Measurements from ENCODE around the gene NDUFS3.
"Not testable (repeated sequence)": the region's sequence is repeated elsewhere in the genome, so short reads cannot be mapped to it uniquely, and the experiment has no call there.

NDUFS3 gene

GRCh38 chr11:47541070-47541469, 37.8 kb upstream of the NDUFS3 start:
- peaks cover 34% of the 10 kb centered on the region for H3K4me1 ChIP-seq (ENCODE audit: control insufficient read depth, insufficient read depth, low read length)
- H3K36me3 ChIP-seq (ENCODE audit: control insufficient read depth, insufficient read depth, low read length, severe bottlenecking): no peaks in the 10 kb centered on the region
- no peak overlapping the region for H3K4me3 ChIP-seq (ENCODE audit: low read length)
- no peaks in the 10 kb centered on the region for H3K9me3 ChIP-seq (ENCODE audit: control insufficient read depth, low read length)
- no peaks in the 10 kb centered on the region for H3K27me3 ChIP-seq (replicated peaks; ENCODE audit: control insufficient read depth, insufficient read depth, low read length)
- no peak overlapping the region for H3K9ac ChIP-seq (ENCODE audit: low read length)
- no peak for DNase-seq (ENCODE audit: low read depth)

GRCh38 chr11:47545298-47545697, 33.6 kb upstream of the NDUFS3 start:
- Histone ChIP-seq H3K36me3 (ENCODE audit: control insufficient read depth, insufficient read depth, low read length, severe bottlenecking) (no peaks in the 10 kb centered on the region), H3K4me1 (ENCODE audit: control insufficient read depth, insufficient read depth, low read length) (peaks cover 25% of the 10 kb centered on the region), H3K27me3 (replicated peaks; ENCODE audit: control insufficient read depth, insufficient read depth, low read length) (no peaks in the 10 kb centered on the region), H3K9ac (ENCODE audit: low read length) (no peak overlapping the region), H3K4me3 (ENCODE audit: low read length) (no peak overlapping the region), H3K9me3 (ENCODE audit: control insufficient read depth, low read length) (no peaks in the 10 kb centered on the region)
- no peak for DNase-seq (ENCODE audit: low read depth)

- DNase-seq (ENCODE audit: low read depth); H3K36me3 ChIP-seq (ENCODE audit: control insufficient read depth, insufficient read depth, low read length, severe bottlenecking); H3K9ac ChIP-seq (ENCODE audit: low read length); H3K4me3 ChIP-seq (ENCODE audit: low read length); H3K9me3 ChIP-seq (ENCODE audit: control insufficient read depth, low read length); H3K27me3 ChIP-seq (replicated peaks; ENCODE audit: control insufficient read depth, insufficient read depth, low read length): not testable (repeated sequence)
- peaks cover 27% of the 10 kb centered on the region for H3K4me1 ChIP-seq (ENCODE audit: control insufficient read depth, insufficient read depth, low read length)
Measured at GRCh38 chr11:47546274-47546673, 32.6 kb upstream of the NDUFS3 start.

GRCh38 chr11:47550288-47551047, 28.4 kb upstream of the NDUFS3 start:
- H3K36me3 ChIP-seq (ENCODE audit: control insufficient read depth, insufficient read depth, low read length, severe bottlenecking): no peaks in the 10 kb centered on the region
- H3K27me3 ChIP-seq (replicated peaks; ENCODE audit: control insufficient read depth, insufficient read depth, low read length): no peaks in the 10 kb centered on the region
- peak; percentile 42 for DNase-seq (ENCODE audit: low read depth)
- no peaks in the 10 kb centered on the region for H3K9me3 ChIP-seq (ENCODE audit: control insufficient read depth, low read length)
- H3K4me1 ChIP-seq (ENCODE audit: control insufficient read depth, insufficient read depth, low read length): peaks cover 29% of the 10 kb centered on the region
- H3K4me3 ChIP-seq (ENCODE audit: low read length): peak overlapping the region; percentile 92
- H3K9ac ChIP-seq (ENCODE audit: low read length): no peak overlapping the region

- H3K27me3 ChIP-seq (replicated peaks; ENCODE audit: control insufficient read depth, insufficient read depth, low read length): no peaks in the 10 kb centered on the region
- peak overlapping the region; percentile 92 for H3K4me3 ChIP-seq (ENCODE audit: low read length)
- no peaks in the 10 kb centered on the region for H3K9me3 ChIP-seq (ENCODE audit: control insufficient read depth, low read length)
- H3K36me3 ChIP-seq (ENCODE audit: control insufficient read depth, insufficient read depth, low read length, severe bottlenecking): no peaks in the 10 kb centered on the region
- peaks cover 29% of the 10 kb centered on the region for H3K4me1 ChIP-seq (ENCODE audit: control insufficient read depth, insufficient read depth, low read length)
- H3K9ac ChIP-seq (ENCODE audit: low read length): peak overlapping the region; percentile 99
- peak; percentile 48 for DNase-seq (ENCODE audit: low read depth)
Measured at GRCh38 chr11:47551086-47551485, 27.8 kb upstream of the NDUFS3 start.

- Histone ChIP-seq H3K4me1 (ENCODE audit: control insufficient read depth, insufficient read depth, low read length) (peaks cover 27% of the 10 kb centered on the region), H3K27me3 (replicated peaks; ENCODE audit: control insufficient read depth, insufficient read depth, low read length) (no peaks in the 10 kb centered on the region), H3K9me3 (ENCODE audit: control insufficient read depth, low read length) (no peaks in the 10 kb centered on the region), H3K9ac (ENCODE audit: low read length) (peak overlapping the region; percentile 99), H3K36me3 (ENCODE audit: control insufficient read depth, insufficient read depth, low read length, severe bottlenecking) (no peaks in the 10 kb centered on the region), H3K4me3 (ENCODE audit: low read length) (peak overlapping the region; percentile 92)
- peak; percentile 74 for DNase-seq (ENCODE audit: low read depth)
Measured at GRCh38 chr11:47552056-47552565, 26.8 kb upstream of the NDUFS3 start.

GRCh38 chr11:47552566-47553405, 26.1 kb upstream of the NDUFS3 start, which contains the start of gene CELF1:
CELF1 (minus strand) TSS chr11:47553132; CDS start chr11:47499523, 53,609 bp downstream.
- no peaks in the 10 kb centered on the region for H3K36me3 ChIP-seq (ENCODE audit: control insufficient read depth, insufficient read depth, low read length, severe bottlenecking)
- no peaks in the 10 kb centered on the region for H3K9me3 ChIP-seq (ENCODE audit: control insufficient read depth, low read length)
- H3K4me3 ChIP-seq (ENCODE audit: low read length): peak within 1 kb of the TSS; percentile 92
- no peaks in the 10 kb centered on the region for H3K27me3 ChIP-seq (replicated peaks; ENCODE audit: control insufficient read depth, insufficient read depth, low read length)
- H3K9ac ChIP-seq (ENCODE audit: low read length): peak within 1 kb of the TSS; percentile 99
- DNase-seq (ENCODE audit: low read depth): peak; percentile 98
- peaks cover 20% of the 10 kb centered on the region for H3K4me1 ChIP-seq (ENCODE audit: control insufficient read depth, insufficient read depth, low read length)

- Histone ChIP-seq H3K4me1 (ENCODE audit: control insufficient read depth, insufficient read depth, low read length) (peaks cover 14% of the 10 kb centered on the region), H3K36me3 (ENCODE audit: control insufficient read depth, insufficient read depth, low read length, severe bottlenecking) (no peaks in the 10 kb centered on the region), H3K9ac (ENCODE audit: low read length) (peak overlapping the region; percentile 99), H3K4me3 (ENCODE audit: low read length) (peak overlapping the region; percentile 92), H3K9me3 (ENCODE audit: control insufficient read depth, low read length) (no peaks in the 10 kb centered on the region), H3K27me3 (replicated peaks; ENCODE audit: control insufficient read depth, insufficient read depth, low read length) (no peaks in the 10 kb centered on the region)
- no peak for DNase-seq (ENCODE audit: low read depth)
Measured at GRCh38 chr11:47553406-47553743, 25.5 kb upstream of the NDUFS3 start.

GRCh38 chr11:47557004-47557403, 21.9 kb upstream of the NDUFS3 start:
- not testable (repeated sequence) for H3K9ac ChIP-seq (ENCODE audit: low read length); H3K27me3 ChIP-seq (replicated peaks; ENCODE audit: control insufficient read depth, insufficient read depth, low read length)

GRCh38 chr11:47558695-47559094, 20.2 kb upstream of the NDUFS3 start:
- Histone ChIP-seq H3K36me3 (ENCODE audit: control insufficient read depth, insufficient read depth, low read length, severe bottlenecking) (no peaks in the 10 kb centered on the region), H3K27me3 (replicated peaks; ENCODE audit: control insufficient read depth, insufficient read depth, low read length) (no peaks in the 10 kb centered on the region), H3K9ac (ENCODE audit: low read length) (no peak overlapping the region), H3K4me1 (ENCODE audit: control insufficient read depth, insufficient read depth, low read length) (peaks cover 9% of the 10 kb centered on the region), H3K4me3 (ENCODE audit: low read length) (no peak overlapping the region), H3K9me3 (ENCODE audit: control insufficient read depth, low read length) (no peaks in the 10 kb centered on the region)
- no peak for DNase-seq (ENCODE audit: low read depth)

More at GRCh38 chr11:47557004-47557403, 21.9 kb upstream of the NDUFS3 start:
- H3K9me3 ChIP-seq (ENCODE audit: control insufficient read depth, low read length); H3K4me3 ChIP-seq (ENCODE audit: low read length); H3K36me3 ChIP-seq (ENCODE audit: control insufficient read depth, insufficient read depth, low read length, severe bottlenecking); H3K4me1 ChIP-seq (ENCODE audit: control insufficient read depth, insufficient read depth, low read length); DNase-seq (ENCODE audit: low read depth): not testable (repeated sequence)

- Histone ChIP-seq H3K4me3 (ENCODE audit: low read length) (no peak overlapping the region), H3K9me3 (ENCODE audit: control insufficient read depth, low read length) (no peaks in the 10 kb centered on the region), H3K9ac (ENCODE audit: low read length) (no peak overlapping the region), H3K4me1 (ENCODE audit: control insufficient read depth, insufficient read depth, low read length) (peaks cover 14% of the 10 kb centered on the region), H3K27me3 (replicated peaks; ENCODE audit: control insufficient read depth, insufficient read depth, low read length) (no peaks in the 10 kb centered on the region), H3K36me3 (ENCODE audit: control insufficient read depth, insufficient read depth, low read length, severe bottlenecking) (no peaks in the 10 kb centered on the region)
- DNase-seq (ENCODE audit: low read depth): peak; percentile 80
Measured at GRCh38 chr11:47560426-47560825, 18.4 kb upstream of the NDUFS3 start.
